Loucy (cell line): ENCODE measurements around the gene BCL2L1.

Experiments
- CTCF ChIP-seq: fragments of 200-600 bp; sonication (generic); conservative IDR thresholded peaks from 2 replicates; pipeline ENCODE4 v1.5.1; 2014; ENCODE audit warnings: mild to moderate bottlenecking, antibody characterized with exemption, low read length
- EZH2phosphoT487 ChIP-seq: fragments of 200-600 bp; IDR thresholded peaks from 2 replicates; pipeline ENCODE4 v1.6.1; 2018; ENCODE audit warnings: antibody characterized with exemption, mild to moderate bottlenecking, moderate library complexity, borderline replicate concordance

DNA sequence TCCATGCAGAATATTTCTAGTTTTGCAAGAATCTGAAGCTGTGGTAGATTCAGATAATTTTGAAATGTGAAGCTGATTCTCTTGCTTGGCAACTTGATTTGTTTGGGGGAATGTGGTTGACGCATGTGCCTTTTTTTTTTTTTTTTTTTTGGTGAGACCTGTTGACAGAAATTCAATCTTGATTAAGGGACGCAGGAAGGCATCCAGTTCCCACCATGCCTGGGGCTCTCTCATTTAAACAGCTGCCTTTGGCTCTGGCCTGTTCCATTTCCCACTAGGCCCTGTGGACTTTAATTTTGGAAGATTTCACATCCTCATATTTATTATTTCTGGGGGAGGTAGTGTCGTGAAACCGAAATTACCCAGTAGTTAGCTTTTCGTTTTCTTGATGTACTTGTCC is 25.0 kb upstream of the BCL2L1 start:
- TF ChIP-seq CTCF = no peak
- TF ChIP-seq EZH2phosphoT487 = no peak
